ENCODE data around the gene PRPF39. TPM values are rescaled to one million over a fixed set of nuclear protein-coding genes. Genes with fewer than 3 reads are reported as not detected.
A peak's percentile ranks its signal among the peaks of the same experiment; 100 is the strongest.

The PRPF39 gene
- total RNA-seq, result 100 to 1,000 TPM in 1 of 4 donors, 10 to 100 TPM in 3; 39.1 to 243 (median 69.5) TPM

- Histone ChIP-seq H3K27ac (peak within 1 kb of the TSS; percentile 80 to 88), H3K36me3 (no peaks in the 10 kb centered on the region), H3K4me1 (no peaks in the 10 kb centered on the region), H3K4me3 (peak within 1 kb of the TSS; percentile 52 to 66), H3K27me3 (no peaks in the 10 kb centered on the region), H3K9me3 (no peaks in the 10 kb centered on the region)
- intact Hi-C loops (cut with DNase I; ENCODE audit: low total_unique reads), result no loop called here
- TF ChIP-seq CTCF (IDR thresholded peaks at IDR 0.05), result no peak
- peak; percentile 70 to 88 for TF ChIP-seq POLR2A (IDR thresholded peaks at IDR 0.05)
- peak; percentile 92 to 94 for DNase-seq
Measured at GRCh38 chr14:45083976-45084722, at the start of gene PRPF39. Gene PRPF39 (plus strand): TSS chr14:45084116. CDS start chr14:45095240, 11,124 bp downstream.

- TF ChIP-seq CTCF (IDR thresholded peaks at IDR 0.05) (no peak), POLR2A (IDR thresholded peaks at IDR 0.05) (no peak)
- no peaks in the 10 kb centered on the region for H3K27me3 ChIP-seq
- no peak for DNase-seq
- intact Hi-C loops (cut with DNase I; ENCODE audit: low total_unique reads), result no loop called here
- no peaks in the 10 kb centered on the region for H3K9me3 ChIP-seq
- H3K27ac ChIP-seq, result no peak overlapping the region
- H3K4me1 ChIP-seq, result no peaks in the 10 kb centered on the region
- no peaks in the 10 kb centered on the region for H3K36me3 ChIP-seq
- no peak overlapping the region for H3K4me3 ChIP-seq
Measured at GRCh38 chr14:45034730-45035129, 49.2 kb upstream of the PRPF39 start.

- no peaks in the 10 kb centered on the region for H3K27me3 ChIP-seq
- H3K4me3 ChIP-seq, result no peak overlapping the region
- TF ChIP-seq CTCF (IDR thresholded peaks at IDR 0.05) (no peak), POLR2A (IDR thresholded peaks at IDR 0.05) (no peak)
- H3K27ac ChIP-seq, result no peak overlapping the region
- no peaks in the 10 kb centered on the region for H3K4me1 ChIP-seq
- DNase-seq, result no peak
- intact Hi-C loops (cut with DNase I; ENCODE audit: low total_unique reads), result no loop called here
- no peaks in the 10 kb centered on the region for H3K9me3 ChIP-seq
- no peaks in the 10 kb centered on the region for H3K36me3 ChIP-seq
Measured at GRCh38 chr14:45038256-45038655, 45.7 kb upstream of the PRPF39 start.

GRCh38 chr14:45038865-45039264, 45.1 kb upstream of the PRPF39 start:
- no peaks in the 10 kb centered on the region for H3K4me1 ChIP-seq
- H3K9me3 ChIP-seq, result no peaks in the 10 kb centered on the region
- intact Hi-C loops (cut with DNase I; ENCODE audit: low total_unique reads), result no loop called here
- H3K36me3 ChIP-seq, result no peaks in the 10 kb centered on the region
- TF ChIP-seq POLR2A (IDR thresholded peaks at IDR 0.05), result no peak
- TF ChIP-seq CTCF (IDR thresholded peaks at IDR 0.05), result no peak
- H3K27me3 ChIP-seq, result no peaks in the 10 kb centered on the region
- no peak for DNase-seq
- H3K27ac ChIP-seq, result no peak overlapping the region
- no peak overlapping the region for H3K4me3 ChIP-seq

- Histone ChIP-seq H3K36me3 (no peaks in the 10 kb centered on the region), H3K9me3 (no peaks in the 10 kb centered on the region), H3K4me1 (no peaks in the 10 kb centered on the region), H3K27me3 (no peaks in the 10 kb centered on the region), H3K4me3 (no peak overlapping the region), H3K27ac (no peak overlapping the region)
- no peak for DNase-seq
- TF ChIP-seq POLR2A (IDR thresholded peaks at IDR 0.05) (no peak), CTCF (IDR thresholded peaks at IDR 0.05) (no peak)
- intact Hi-C loops (cut with DNase I; ENCODE audit: low total_unique reads), result no loop called here
Measured at GRCh38 chr14:45039390-45039789, 44.5 kb upstream of the PRPF39 start.
